Dermis microvascular lymphatic vessel endothelial cell (primary cell): ENCODE data around the gene SELENOP. TPM values are rescaled to one million over a fixed set of nuclear protein-coding genes. Genes with fewer than 3 reads are reported as not detected.
"Not testable (repeated sequence)": the region's sequence is repeated elsewhere in the genome, so short reads cannot be mapped to it uniquely, and the experiment has no call there.

ENCODE experiments used
- DNase-seq, 2 donors: peaks; one replicate each; pipeline versions ENCODE4 v3.0.0 to v3.0.0-alpha.2; 2010; ENCODE audit warnings: low read depth in 2 of 2
- total RNA-seq: library from RNA; depleted of rRNA; stranded (reverse); fragments of >200 nt; gene quantifications from 2 replicates; pipeline ENCODE4 v1.2.1, GENCODE V29; 2014

The SELENOP gene
- total RNA-seq, 1 donor from 2014 or later = 163 TPM

DNA sequence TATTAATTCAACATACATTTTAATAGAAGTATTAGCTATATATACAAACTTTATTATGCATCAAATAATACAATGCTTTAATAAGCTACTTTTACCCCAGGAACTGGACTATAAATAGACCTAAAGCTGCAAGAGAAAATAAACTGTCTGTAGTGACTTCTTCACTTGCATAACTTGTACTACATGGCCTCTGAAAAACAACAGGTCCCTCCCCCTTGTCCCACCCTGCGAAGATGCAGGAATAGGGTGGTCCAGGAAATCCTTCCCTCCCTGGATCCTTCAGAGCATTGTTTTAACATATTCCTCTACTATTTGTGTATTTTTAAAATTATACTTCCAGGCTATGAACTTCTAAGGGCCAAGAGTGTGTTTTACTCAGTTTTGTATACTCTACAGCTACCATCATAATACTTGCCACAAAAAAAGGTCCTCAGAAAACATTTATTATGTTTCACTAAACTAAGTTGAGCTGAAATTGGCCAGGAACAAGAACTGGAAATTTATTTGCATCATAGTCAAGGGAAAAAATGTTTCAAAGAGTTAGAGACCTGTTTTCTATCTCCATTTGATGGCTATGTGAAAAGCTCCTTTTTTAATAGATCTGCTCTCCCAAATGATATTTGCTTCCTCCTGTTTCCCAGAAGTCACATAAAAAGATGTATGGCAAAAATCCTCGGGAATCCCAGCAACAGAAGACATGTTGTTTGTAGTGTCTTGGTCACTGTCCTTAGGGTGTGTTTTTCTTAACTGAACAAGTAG is 15.2 kb upstream of the SELENOP start:
- DNase-seq = no peak

DNA sequence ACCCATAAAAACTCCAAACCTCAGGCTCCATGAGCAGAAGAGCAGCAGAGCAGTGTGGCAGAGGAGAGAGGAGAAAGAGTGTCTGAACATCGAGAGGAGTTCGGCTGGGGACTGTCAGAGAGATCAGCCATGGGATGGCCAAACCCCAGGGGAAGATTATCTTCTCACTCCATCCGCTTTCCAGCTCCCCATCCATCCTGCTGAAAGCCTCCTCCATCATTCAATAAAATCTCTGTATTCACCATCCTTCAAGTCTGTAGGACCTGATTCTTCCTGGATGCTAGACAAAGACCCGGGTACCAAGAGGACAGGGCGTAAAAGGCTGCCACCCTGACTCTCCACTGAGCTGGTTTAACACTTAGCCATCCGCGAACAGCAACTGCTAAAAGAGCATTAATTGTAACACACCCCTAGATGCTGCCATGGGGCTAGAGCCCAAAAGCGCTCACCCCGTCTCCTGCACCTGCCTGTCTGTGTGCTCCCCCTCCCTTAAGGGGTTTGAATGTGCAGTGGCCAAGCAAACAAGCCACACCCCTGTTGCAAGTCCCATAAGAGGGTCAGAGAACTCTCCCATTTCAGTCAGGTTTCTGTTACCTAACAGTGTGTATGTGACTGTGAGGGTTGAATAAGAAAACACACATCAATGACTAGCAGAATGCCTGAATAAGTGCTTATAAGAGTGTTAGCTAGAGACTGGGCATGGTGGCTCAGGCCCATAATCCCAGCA is 13.9 kb upstream of the SELENOP start:
- DNase-seq = no peak

DNA sequence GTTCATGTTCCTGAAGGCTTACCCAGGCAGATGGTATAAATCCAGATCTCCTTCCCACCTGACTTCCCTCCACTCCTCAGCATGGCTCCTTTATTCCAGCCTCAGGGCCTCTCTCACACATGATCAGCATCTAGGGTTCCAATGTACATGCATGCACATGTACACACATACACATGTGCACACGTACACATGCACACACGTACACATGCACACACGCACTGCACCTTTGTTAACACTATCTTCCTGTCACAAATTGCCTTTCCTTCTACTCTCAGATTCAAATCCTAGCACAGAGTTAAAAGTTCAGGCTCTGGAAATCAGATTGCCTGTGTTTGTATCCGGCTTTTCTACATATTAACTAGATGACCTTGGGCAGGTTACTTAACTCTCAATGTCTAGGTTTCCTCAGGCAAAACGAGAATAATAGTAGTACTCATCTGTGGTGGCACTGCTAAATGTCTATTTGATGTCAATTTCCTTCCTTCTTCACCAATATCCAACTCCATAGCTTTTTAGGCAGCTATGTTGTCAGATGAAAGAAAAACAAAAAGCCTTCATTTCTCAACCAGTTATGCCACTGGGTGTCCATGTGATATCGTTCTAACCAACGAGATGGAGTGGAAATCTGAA is 12.8 kb upstream of the SELENOP start:
- no peak for DNase-seq

DNA sequence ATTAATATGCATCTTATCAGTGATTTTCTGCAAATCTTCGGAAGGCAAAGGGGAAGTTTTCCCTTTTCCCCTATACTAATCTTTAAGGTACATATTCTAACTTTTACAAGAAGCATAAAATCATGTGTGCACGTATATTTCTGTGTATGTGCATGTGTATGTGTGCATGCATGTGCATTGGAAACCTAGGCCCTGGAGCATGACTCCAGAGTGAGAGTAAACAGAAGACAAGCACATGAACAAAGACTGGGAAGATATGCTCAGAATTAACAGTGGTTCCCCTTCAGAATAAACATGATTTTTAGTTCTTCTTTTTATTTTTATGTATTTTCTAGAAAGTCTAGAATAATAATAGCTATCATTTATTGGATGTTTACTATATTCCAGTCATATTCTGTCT is 10.9 kb upstream of the SELENOP start:
- DNase-seq = no peak

DNA sequence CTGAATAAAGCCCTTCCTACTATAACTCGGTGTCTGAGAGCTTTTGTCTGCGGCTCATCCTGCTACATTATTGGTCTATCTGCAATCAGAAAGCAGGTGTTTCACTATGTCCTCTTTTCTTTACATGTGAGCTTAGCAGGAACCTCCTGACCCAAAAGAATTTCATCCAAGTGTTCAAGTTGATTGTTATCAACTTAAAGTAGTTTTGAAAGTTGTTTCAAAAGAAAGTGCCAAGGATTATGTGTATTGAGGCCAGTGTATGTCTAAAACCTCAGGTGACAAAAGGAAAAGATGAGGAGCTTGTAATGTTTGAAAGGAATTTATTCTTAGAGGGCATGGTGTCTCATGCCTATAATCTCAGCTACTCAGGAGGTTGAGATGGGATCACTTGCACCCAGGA is 8.1 kb upstream of the SELENOP start:
- no peak for DNase-seq

DNA sequence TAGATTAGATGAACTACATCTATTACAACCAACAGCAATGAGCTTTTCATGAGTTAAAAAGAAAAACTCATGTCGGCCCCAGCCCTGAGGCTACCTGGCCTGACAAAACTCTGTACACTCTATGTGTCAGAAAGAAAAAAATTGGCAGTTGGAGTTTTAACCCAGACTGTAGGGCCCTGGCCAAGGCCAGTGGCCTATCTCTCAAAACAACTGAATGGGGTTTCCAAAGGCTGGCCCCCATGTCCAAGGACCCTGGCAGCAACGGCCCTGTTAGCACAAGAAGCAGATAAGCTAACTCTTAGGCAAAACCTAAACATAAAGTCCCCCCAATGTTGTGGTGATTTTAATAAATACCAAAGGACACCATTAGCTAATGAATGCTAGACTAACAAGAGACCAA is 4.9 kb upstream of the SELENOP start:
- not testable (repeated sequence) for DNase-seq

DNA sequence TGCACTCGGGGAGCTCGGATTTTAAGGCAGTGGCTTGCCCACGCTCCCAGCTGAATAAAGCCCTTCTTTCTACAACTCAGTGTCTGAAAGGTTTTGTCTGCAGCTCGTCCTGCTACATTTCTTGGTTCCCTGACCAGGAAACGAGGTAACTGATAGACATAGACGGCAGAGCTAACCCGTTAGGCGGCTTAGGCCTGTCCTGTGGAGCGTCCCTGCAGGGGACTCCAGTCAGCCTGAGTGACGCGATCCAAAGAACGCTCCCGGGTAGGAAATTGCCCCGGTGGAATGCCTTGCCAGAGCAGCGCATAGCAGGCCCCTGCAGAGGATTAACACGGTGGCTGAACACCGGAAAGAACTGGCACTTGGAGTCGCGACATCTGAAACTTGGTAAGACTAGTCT is 1.8 kb upstream of the SELENOP start:
- DNase-seq = no peak

DNA sequence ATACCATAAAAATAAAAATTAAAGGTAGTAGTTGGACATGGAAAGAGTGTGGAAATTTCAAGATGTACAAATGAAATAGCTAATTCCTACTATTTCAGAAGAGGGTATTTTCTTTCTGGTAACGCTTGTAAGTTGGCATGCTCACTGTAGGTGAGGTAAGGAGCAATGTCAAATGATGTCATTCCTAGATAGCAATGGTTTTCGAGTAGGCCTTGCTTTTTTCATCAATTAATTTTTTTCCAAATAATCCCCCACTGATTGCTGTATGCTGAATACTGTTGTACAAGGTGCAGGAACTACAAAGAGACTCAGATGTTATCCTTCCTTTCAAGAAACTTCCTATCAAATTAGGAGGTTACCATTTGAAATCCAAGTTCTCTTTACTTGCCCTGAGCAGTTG is 928 bp upstream of the SELENOP start:
- DNase-seq = no peak

DNA sequence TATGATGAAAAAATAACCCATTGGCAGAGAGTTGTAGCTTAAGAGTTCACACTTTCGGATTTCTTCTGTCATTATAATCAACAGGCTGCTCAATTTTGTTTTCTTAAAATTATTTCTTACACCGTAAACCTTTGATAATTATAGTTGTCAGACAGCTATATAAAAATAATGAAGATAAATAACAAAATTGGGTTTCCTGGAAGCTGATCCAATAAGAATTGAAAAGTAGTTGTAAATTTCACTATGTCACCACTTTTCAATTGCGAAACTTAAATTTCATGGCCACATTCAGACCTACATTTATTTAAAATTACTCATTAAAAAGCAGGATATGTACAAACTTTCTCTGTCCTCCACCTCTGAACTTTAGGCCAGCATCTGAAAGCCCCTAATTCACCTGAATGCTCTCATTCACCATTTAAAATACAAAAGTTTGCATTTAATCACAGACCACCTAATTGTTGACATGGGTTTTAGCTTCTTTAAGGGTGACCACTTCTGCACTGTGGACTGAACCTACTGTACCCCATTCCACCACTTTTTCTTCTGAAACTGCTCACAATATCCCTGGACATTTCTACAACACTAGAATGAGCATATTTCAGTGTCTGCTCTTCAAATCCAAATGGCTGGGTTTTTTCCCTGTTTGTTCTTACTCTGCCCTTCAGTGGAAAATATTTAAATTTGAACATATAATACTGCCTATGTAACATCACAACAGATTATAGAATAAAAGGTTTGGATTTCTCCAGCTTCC is 680 bp downstream of the SELENOP start:
- DNase-seq = no peak

DNA sequence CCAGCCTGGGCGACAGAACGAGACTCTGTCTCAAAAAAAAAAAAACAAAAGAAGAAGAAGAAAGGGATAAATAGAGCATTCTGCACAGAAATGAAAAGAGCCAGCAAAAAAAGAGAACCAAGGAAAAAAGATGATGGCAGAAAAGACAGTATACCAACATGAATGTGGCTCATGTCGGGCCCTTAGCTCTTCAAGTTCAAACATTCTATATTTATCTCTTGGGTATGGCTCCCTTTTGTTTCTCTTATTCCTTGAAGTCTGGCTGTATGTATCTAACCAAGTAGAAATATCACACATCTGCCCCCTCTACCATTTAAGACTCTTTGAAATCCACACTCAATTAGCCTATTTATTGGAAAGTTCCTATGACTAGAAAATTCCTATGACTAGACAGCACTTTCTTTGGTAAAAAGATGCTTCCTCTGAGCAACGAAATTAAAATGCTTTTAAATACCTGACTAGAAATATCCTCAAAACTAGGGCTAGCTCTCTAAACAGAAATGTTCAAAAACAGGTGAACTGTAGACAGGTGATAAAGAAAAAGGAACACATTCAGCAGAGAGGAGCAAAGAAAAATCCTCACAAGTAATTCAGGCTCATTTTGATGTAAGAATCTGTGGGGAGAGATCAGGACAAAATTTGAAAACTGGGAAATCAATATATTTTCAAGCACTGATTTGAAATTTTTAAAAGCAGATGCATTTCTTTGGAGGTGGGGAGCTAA is 2.6 kb downstream of the SELENOP start:
- no peak for DNase-seq

DNA sequence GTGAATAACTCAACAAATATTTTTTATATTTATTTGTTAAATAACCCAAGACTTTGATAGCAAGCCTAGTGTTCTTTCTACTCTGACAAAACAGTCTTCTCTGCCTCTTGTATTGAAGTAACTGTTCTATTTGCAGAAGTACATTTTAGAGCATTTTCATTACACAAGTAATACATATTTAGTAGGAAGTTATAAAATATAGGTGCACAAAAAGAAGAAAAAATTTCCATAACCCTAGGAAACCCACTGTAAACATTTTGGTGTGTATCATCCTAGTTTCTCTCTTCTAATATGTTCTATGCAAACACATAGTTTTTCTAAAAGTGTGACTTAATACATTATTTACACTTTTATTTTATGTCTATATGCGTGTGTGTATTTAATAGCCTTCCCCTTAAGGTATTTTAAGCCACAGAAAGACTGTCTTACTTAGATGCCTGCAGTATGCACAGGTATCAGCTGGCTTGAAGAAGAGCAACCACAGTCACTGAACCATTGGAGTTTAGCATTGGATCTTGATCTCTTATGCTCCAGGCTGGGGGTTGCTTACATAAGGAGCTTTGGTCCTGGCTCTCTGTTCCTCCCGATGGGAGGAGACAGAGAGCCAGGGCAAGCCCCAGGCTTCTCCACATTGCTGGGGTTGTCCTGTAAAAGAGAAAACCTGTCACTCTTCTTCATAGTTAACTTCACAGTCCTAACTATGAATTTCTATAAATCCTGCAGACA is 3.8 kb downstream of the SELENOP start:
- no peak for DNase-seq

DNA sequence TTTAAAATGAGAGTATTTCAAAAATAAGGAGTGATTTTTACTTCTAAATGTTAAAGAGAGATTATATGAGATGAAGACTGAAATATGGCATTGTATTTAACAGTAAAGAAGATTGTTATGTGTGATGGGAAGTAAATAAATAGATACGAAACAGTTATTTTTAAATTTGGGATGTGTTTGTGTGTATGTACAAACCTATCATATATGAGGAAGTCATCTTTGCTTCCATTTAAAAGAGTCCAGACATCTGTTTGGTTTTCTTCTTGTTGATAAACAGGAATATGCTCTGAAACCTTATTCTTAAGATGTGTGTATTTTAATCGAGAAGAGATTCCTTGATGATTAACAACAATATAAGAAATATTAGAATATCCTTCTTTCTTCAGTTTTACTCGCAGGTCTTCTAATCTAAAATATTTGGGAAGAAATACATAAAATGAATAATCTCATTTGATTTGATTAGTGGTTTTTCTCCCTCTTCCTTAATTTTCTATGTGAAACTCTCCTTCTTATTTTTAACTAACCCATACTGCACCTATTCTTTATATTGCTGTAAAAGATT is 4.9 kb downstream of the SELENOP start:
- DNase-seq = no peak

DNA sequence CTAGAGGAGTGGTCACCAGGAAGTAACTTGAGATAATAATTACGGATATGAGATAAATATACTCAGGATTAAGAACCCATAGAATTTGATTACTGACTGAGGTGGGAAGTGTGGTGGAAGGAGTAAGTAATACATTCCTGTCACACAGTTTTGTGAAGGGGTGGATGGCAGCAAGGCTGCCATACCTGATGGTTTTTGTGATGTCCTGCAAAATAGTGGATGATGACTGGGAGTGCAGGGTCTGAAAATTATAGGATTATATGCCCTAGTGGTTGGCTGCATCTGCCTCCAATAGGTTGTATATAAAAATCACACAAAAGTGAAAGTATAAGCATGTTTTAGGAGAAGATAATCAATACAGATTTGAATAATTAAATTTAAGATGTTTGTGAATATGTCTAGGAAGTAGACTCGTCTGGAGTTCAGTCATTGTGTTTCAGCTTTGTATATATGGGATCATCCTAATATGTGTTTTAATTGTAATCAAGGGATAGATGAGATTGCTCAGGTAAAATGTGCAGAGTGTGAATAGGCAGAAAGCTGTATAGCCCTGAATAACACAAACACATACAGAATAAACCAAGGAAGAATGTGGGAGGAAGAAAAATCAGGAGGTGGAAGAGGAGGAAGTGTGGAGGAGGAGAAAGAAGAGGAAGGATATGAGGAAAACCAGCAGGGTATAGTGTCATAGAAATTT is 5.5 kb downstream of the SELENOP start:
- DNase-seq = no peak

DNA sequence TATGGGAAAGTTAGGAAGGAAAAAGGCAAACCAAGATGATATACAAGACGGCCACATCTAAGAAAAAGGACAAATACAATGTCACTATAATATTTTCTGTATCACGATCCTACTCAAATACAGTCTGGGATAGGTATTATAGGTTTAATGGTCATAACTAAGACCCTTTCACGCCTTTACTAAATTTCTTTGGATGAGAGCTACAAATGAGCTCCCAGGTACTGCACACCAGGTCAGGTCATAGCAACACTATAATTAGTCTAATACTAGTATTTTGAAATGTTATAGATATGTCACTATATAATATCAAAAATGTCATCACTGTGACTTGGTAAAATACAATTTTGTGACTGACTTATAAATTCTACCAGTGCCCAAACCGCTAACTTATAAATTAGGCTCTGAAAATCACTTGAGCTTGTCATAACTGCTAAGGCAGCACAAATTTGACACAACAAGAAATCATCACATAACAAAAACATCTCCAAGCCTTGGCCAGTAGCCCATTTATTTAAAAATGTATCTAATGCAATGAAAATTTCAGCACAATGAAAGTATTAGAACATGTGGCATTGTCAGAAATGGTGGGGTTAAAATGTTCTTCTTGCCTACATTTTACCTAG is 6.9 kb downstream of the SELENOP start:
- DNase-seq = no peak

DNA sequence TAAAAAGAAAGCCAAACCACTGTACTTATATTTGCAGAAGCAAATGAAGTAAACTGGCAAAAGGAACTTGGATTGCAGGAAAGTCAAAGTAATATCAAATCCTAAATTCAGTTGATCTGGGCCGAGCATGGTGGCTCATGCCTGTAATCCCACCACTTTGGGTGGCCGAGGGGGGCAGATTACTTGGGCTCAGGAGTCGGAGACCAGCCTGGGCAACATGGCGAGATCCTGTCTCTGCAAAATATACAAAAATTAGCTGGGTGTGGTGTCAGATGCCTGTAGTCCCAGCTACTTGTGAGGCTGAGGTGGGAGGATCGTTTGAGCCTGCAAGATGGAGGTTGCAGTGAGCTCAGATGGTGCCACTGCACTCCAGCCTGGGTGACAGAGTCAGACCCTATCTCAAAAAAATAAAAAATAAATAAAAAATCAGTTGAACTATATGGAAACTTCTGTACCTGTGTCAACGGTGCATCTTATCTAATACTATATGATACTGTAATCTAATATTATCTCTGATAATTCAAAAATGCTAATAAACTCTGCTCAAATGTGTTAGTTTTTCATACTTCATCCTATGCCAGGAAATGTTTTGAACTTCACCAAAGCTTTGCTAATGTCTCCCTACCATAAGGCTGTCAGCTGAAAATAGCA is 10.1 kb downstream of the SELENOP start:
- no peak for DNase-seq

DNA sequence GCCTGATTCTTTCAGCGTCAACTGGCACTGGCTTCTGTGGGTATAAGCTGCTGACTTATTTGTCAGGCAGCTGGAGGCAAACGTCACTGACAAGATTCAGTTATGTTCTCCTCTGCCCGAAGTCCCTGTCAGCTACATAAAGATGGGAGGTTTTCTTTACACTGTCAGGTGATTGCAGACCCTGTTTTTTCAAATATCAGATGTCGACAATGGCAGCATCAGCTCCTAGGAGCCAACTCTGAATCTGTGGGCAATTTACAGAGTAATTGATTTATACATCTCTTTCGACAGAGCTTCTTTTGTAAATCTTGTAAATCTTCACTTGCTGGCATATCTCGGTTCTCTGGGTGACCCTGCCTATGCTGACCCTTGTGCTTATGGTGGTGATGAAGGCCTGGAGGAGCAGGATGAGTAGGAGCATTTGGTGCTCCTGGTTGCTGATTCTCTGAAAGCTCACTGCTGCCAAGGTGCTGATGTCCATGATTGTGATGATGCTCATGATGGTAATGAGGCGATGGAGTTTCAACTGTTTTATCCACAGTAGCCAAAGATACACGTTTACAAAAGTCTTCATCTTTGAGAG is 10.9 kb downstream of the SELENOP start:
- no peak for DNase-seq

DNA sequence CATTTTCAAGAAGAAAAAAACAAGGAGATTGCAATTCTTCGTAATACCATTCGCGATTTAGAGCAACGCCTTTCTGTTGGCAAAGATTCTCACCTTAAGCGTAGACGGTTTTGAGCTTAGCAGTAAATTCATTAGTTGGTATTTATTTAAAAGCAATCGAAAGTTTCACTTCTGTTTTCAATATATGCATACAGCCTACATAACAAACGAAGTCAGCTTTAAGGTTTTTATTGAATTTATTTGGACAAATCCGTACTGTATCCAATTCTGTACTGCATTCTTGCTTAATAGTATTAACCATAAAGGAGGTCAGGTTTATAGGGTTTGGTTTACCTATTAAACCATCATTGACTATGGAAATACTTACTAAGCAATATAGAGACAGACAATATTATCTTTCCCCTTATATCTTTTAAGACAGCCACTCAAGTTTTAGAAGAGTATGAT is 12.0 kb downstream of the SELENOP start:
- DNase-seq = no peak

DNA sequence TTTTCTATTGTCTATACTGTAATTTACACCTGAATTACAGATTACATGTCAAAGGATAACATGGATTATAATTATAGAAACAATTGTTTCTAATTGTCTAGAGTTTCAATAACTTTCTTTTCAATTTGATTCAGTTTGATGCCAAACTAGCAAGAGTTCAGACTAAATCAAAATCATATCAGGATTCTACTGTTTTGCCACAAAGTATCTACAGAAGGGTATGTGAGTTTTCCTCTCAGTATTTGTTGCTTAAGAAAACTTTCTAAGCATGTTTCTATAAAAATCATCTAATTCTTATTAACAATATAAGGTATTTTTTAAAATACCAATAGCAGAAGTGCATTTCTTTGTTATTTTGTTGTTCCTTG is 12.5 kb downstream of the SELENOP start:
- DNase-seq = no peak
